GM15510 (cell line): ENCODE measurements around the gene CASK.

ENCODE experiments used
- POLR2A ChIP-seq: IDR thresholded peaks from 3 replicates; pipeline ENCODE4 v1.6.1; 2011; ENCODE audit warnings: borderline replicate concordance; ENCODE audit not compliant: insufficient read length; ENCODE audit errors: extremely low read depth

CASK gene

GRCh38 chrX:41665686-41666085 lies 257.7 kb downstream of the CASK start:
- no peak for TF ChIP-seq POLR2A

DNA sequence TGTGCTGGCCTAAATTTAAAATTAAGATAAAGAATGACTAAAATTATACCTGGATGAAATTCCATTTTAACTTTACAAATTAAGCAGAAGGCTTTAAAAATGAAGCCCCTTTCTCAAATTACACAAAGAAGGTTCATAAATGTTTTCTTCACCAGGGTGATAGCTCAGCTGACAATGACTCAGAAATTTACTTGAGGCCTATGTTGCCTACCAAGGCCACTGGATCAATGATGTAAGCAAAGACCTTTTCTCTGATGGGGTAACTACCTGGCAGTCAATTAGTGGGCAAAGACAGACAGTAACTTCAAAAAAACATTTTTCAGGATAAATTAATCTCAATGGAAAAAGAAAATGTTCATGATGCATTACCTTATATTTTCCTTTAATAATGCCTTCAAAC lies 258.4 kb downstream of the CASK start:
- TF ChIP-seq POLR2A = no peak

- no peak for TF ChIP-seq POLR2A
Observed at GRCh38 chrX:41664375-41664901, 258.9 kb downstream of the CASK start.

- TF ChIP-seq POLR2A = no peak
Observed at GRCh38 chrX:41661366-41662095, 261.8 kb downstream of the CASK start.

GRCh38 chrX:41655631-41656030 lies 267.7 kb downstream of the CASK start:
- TF ChIP-seq POLR2A = no peak

DNA sequence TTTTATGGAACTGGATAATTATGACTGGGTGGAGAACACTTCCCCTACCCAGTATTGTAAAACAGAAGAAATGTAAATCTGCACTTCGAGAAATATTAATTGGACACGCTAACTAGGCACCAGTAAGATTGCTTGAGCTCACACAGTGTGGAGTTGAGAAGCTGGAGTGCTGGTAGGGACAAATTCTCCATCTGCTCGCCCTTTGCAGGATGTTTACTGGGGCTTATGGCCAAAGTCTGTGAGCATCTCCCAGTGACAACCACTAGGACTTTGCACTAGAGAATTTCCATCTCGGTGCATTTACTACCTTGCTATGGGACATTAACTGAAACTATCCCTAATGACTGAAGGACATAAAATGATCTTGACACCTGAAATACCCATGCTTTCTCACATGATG lies 268.3 kb downstream of the CASK start:
- TF ChIP-seq POLR2A = no peak

DNA sequence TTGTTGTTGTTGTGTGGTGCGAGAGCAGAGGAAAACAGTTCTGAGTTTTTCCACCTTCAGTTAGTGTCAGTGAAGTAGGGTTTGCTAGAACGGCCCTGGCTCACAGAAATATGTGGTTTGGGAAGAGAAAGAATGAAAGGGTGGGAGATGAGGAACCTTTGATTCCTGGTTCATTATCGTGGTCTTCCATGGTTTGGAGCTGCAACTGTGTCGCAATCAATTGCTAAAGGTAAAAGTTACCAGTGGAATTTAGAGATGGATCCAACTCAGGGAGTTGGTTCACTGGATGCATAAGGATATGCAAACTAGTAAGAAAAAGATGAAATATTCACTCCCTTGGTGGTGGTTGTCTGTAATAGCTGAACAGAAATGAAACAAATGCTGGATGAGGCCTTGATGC lies 270.2 kb downstream of the CASK start:
- TF ChIP-seq POLR2A = no peak

GRCh38 chrX:41634284-41634683 lies 289.1 kb downstream of the CASK start:
- no peak for TF ChIP-seq POLR2A

DNA sequence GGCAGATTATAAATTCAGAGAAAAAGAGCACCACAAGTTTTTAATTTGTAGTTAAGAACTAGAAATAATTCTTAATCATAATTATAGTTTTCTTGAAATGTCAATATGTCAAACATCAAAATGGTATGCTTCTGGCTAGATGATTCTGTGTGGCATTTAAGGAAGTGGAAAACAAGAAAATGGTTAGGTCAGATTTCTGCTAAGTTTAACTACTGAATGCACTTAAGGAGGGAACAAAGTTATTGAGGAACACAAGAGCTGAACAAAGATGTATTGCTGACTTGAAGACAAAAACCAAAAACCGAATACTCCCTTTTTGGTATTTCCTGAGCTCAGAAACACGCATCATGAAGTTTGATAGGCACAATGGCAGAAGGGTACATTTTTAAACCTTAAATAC lies 293.3 kb downstream of the CASK start:
- TF ChIP-seq POLR2A = no peak

GRCh38 chrX:41629539-41629938 lies 293.8 kb downstream of the CASK start:
- TF ChIP-seq POLR2A = no peak

GRCh38 chrX:41621222-41621723 lies 302.1 kb downstream of the CASK start:
- no peak for TF ChIP-seq POLR2A

DNA sequence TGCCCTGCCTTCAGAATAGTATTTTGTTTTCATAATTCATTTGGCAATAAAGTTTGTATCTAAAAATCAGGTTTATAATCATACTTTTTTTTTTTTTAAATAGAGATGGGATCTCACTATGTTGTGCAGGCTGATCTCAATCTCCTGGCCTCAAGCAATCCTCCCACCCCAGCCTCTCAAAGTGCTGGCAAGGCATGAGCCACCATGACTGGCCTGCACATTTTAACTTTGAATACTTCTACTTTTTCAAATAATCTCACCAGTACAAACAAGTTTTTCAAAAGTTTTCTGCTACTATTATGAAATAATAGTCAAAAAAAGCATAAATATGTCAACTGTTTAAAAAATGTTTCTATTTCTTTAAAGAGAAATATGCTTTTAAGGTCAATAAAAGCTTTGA lies 304.1 kb downstream of the CASK start:
- no peak for TF ChIP-seq POLR2A

GRCh38 chrX:41616935-41617334 lies 306.4 kb downstream of the CASK start:
- TF ChIP-seq POLR2A = no peak

- no peak for TF ChIP-seq POLR2A
Observed at GRCh38 chrX:41616255-41616654, 307.1 kb downstream of the CASK start.

GRCh38 chrX:41608244-41608643 lies 315.1 kb downstream of the CASK start:
- no peak for TF ChIP-seq POLR2A

DNA sequence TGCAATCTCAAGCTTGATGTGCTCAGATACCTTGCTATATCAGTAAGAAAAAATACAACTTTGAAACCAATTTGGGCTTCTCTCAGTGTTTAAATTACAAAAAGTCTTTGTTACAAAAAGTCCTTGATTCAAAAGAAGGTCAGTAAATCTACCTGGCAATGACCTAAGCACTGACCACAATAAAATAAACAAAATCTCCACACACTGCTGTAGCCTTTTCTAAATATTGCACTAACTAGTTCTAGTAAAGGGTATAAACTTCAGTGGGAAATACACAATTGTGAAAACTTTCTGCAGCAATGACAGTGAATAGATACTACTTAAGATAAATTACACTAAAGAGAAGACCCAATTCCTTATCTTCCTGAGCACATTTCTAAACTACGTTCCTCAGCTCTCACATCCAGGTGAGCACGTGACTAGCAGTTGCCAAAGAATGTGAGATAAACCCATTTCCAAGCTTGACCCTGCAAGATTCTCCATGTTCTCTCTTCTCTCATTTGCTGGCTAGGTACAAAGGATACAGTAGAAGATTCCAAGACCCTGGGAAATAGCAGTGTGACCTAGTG lies 316.0 kb downstream of the CASK start:
- no peak for TF ChIP-seq POLR2A
